Endodermal cell (in vitro differentiated cells): Measurements from ENCODE around the gene DXO. TPM values are rescaled to one million over a fixed set of nuclear protein-coding genes. Genes with fewer than 3 reads are reported as not detected.

Experiments
- DNase-seq: peaks from one replicate; pipeline ENCODE4 v3.0.0-alpha.2; 2017
- H3K27ac ChIP-seq: 2 replicates; pipeline ENCODE4 v1.5.1; 2013; ENCODE audit warnings: mild to moderate bottlenecking, low read depth, low read length, moderate library complexity
- H3K27me3 ChIP-seq: 2 replicates; pipeline ENCODE4 v1.6.1; 2013; ENCODE audit warnings: mild to moderate bottlenecking, low read length, moderate library complexity; ENCODE audit not compliant: insufficient read depth, control insufficient read depth, poor library complexity, severe bottlenecking
- H3K36me3 ChIP-seq: 2 replicates; pipeline ENCODE4 v1.7.0; 2013; ENCODE audit warnings: mild to moderate bottlenecking, low read length, moderate library complexity; ENCODE audit not compliant: control insufficient read depth, insufficient read depth
- H3K4me1 ChIP-seq: one replicate; pipeline ENCODE4 v1.7.0; 2013; ENCODE audit warnings: low read length; ENCODE audit not compliant: control insufficient read depth, insufficient read depth
- H3K4me3 ChIP-seq: 2 replicates; pipeline ENCODE4 v1.5.1; 2013; ENCODE audit warnings: mild to moderate bottlenecking, low read length, moderate library complexity
- H3K9ac ChIP-seq: 2 replicates; pipeline ENCODE4 v1.6.1; 2013; ENCODE audit warnings: mild to moderate bottlenecking, low read length, moderate library complexity; ENCODE audit not compliant: poor library complexity, severe bottlenecking; ENCODE audit errors: extremely low read depth
- H3K9me3 ChIP-seq: 2 replicates; pipeline ENCODE4 v1.6.1; 2013; ENCODE audit warnings: mild to moderate bottlenecking, low read length, moderate library complexity; ENCODE audit not compliant: control insufficient read depth
- H3K27ac Mint-ChIP-seq: 2 replicates; pipeline ENCODE4 v1.8.0; 2020; ENCODE audit warnings: mixed read lengths
- H3K27me3 Mint-ChIP-seq: 2 replicates; pipeline ENCODE4 v1.8.0; 2021; ENCODE audit warnings: mild to moderate bottlenecking, mixed read lengths; ENCODE audit not compliant: insufficient read depth
- H3K36me3 Mint-ChIP-seq: 2 replicates; pipeline ENCODE4 v1.8.0; 2020; ENCODE audit warnings: low read depth, mixed read lengths
- H3K4me1 Mint-ChIP-seq: 2 replicates; pipeline ENCODE4 v1.8.0; 2020; ENCODE audit warnings: mixed read lengths
- H3K4me3 Mint-ChIP-seq: 2 replicates; pipeline ENCODE4 v1.8.0; 2020; ENCODE audit warnings: mild to moderate bottlenecking, moderate library complexity, mixed read lengths
- H3K9me3 Mint-ChIP-seq: 2 replicates; pipeline ENCODE4 v1.8.0; 2020; ENCODE audit warnings: mild to moderate bottlenecking, mixed read lengths
- CTCF ChIP-seq: fragments of 200-600 bp; sonication (generic); conservative IDR thresholded peaks from 2 replicates; pipeline ENCODE4 v1.5.0; 2021; ENCODE audit warnings: antibody characterized with exemption, mild to moderate bottlenecking
- WGBS, 2 experiments: methylation state at CpG; one replicate each; pipeline versions ENCODE4 v1.1.5 to v1.1.7; 2013; ENCODE audit warnings: missing lambda C conversion rate in 2 of 2, mixed read lengths in 1 of 2; ENCODE audit not compliant: insufficient coverage in 1 of 2, insufficient read length in 1 of 2; 5-methylcytosine and 5-hydroxymethylcytosine counted together
- total RNA-seq, 2 donors: library from RNA; stranded (reverse); fragmentation: NEBNext Ultra II Directional in 1 of 2; extraction: Animal tissue kit (Norgen Biotek cat#: 25700) in 1 of 2; gene quantifications; 2 replicates in 1 of 2; 3 replicates in 1 of 2; pipeline ENCODE4 v1.2.1, GENCODE V29; 2021

DXO gene
- total RNA-seq, 2 donors from 2014 or later: 19.2 to 22.3 TPM

- Mint-ChIP-seq H3K36me3 (peaks cover 62% of the 10 kb centered on the region), H3K9me3 (peaks cover 18% of the 10 kb centered on the region), H3K27ac (peak overlapping the region; percentile 99), H3K27me3 (no peaks in the 10 kb centered on the region), H3K4me1 (peaks cover 9% of the 10 kb centered on the region), H3K4me3 (peak overlapping the region; percentile 94)
- Histone ChIP-seq H3K36me3 (peaks cover 21% of the 10 kb centered on the region), H3K4me3 (peak overlapping the region; percentile 95), H3K27me3 (no peaks in the 10 kb centered on the region), H3K9me3 (peaks cover 7% of the 10 kb centered on the region), H3K27ac (peak overlapping the region; percentile 95), H3K9ac (peak overlapping the region; percentile 91), H3K4me1 (peaks cover 8% of the 10 kb centered on the region)
- WGBS, 2 experiments: 52 to 57% methylated on average over 25 to 29 of the region's 29 CpGs
- no peak for DNase-seq
- no peak for TF ChIP-seq CTCF
Measured at GRCh38 chr6:31971279-31971992, 502 bp downstream of the DXO start.

GRCh38 chr6:31970604-31971271 lies 1.2 kb downstream of the DXO start:
- WGBS, 2 experiments: 93 to 98% methylated on average over 10 to 18 of the region's 18 CpGs
- Histone ChIP-seq H3K9me3 (peaks cover 7% of the 10 kb centered on the region), H3K27me3 (no peaks in the 10 kb centered on the region), H3K4me3 (peak overlapping the region; percentile 95), H3K36me3 (peaks cover 23% of the 10 kb centered on the region), H3K4me1 (peaks cover 8% of the 10 kb centered on the region), H3K27ac (no peak overlapping the region), H3K9ac (peak overlapping the region; percentile 91)
- DNase-seq: no peak
- H3K27ac Mint-ChIP-seq: peak overlapping the region; percentile 30
- peaks cover 66% of the 10 kb centered on the region for H3K36me3 Mint-ChIP-seq
- peaks cover 16% of the 10 kb centered on the region for H3K9me3 Mint-ChIP-seq
- peak overlapping the region; percentile 94 for H3K4me3 Mint-ChIP-seq
- peaks cover 9% of the 10 kb centered on the region for H3K4me1 Mint-ChIP-seq
- TF ChIP-seq CTCF: no peak
- H3K27me3 Mint-ChIP-seq: no peaks in the 10 kb centered on the region

- no peaks in the 10 kb centered on the region for H3K27me3 Mint-ChIP-seq
- WGBS, 2 experiments: 88 to 93% methylated on average over 14 to 17 of the region's 17 CpGs
- Histone ChIP-seq H3K27me3 (no peaks in the 10 kb centered on the region), H3K4me3 (no peak overlapping the region), H3K27ac (no peak overlapping the region), H3K4me1 (peaks cover 8% of the 10 kb centered on the region), H3K9ac (no peak overlapping the region), H3K9me3 (peaks cover 2% of the 10 kb centered on the region), H3K36me3 (peaks cover 31% of the 10 kb centered on the region)
- H3K27ac Mint-ChIP-seq: peak overlapping the region; percentile 30
- DNase-seq: no peak
- peaks cover 62% of the 10 kb centered on the region for H3K36me3 Mint-ChIP-seq
- peaks cover 10% of the 10 kb centered on the region for H3K9me3 Mint-ChIP-seq
- peaks cover 9% of the 10 kb centered on the region for H3K4me1 Mint-ChIP-seq
- H3K4me3 Mint-ChIP-seq: peak overlapping the region; percentile 31
- no peak for TF ChIP-seq CTCF
Measured at GRCh38 chr6:31969712-31970603, 2.0 kb downstream of the DXO start.
